Measurements from ENCODE around the gene MYD88.

Gene MYD88

DNA sequence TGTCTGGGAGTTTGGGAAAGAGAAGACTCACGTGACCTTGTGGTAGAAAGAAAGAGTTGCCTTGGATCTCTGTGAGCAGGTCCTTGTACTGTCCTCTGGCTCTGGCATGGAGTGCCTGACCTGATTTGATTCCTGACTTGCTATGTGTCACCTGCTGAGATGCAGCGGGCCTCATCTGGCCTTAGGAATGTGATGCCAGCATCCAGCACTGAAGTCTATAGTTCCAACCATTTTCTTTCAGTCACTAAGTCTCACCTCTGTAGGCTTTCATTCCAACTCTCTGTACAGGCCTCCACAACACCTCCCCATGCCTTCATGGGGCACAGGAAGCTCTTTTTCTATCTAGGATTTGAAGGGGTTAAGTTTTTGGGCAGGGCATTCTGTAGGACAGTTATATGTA is 14.8 kb downstream of the MYD88 start:
- Histone ChIP-seq H3K4me3 (ENCODE audit: low read depth, low read length) (no peak overlapping the region), H3K9me3 (no peaks in the 10 kb centered on the region), H3K36me3 (no peaks in the 10 kb centered on the region), H3K27me3 (no peaks in the 10 kb centered on the region), H3K4me1 (no peaks in the 10 kb centered on the region)
- no peak for DNase-seq
- TF ChIP-seq, protein P1, sequence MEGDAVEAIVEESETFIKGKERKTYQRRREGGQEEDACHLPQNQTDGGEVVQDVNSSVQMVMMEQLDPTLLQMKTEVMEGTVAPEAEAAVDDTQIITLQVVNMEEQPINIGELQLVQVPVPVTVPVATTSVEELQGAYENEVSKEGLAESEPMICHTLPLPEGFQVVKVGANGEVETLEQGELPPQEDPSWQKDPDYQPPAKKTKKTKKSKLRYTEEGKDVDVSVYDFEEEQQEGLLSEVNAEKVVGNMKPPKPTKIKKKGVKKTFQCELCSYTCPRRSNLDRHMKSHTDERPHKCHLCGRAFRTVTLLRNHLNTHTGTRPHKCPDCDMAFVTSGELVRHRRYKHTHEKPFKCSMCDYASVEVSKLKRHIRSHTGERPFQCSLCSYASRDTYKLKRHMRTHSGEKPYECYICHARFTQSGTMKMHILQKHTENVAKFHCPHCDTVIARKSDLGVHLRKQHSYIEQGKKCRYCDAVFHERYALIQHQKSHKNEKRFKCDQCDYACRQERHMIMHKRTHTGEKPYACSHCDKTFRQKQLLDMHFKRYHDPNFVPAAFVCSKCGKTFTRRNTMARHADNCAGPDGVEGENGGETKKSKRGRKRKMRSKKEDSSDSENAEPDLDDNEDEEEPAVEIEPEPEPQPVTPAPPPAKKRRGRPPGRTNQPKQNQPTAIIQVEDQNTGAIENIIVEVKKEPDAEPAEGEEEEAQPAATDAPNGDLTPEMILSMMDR (IDR thresholded peaks at IDR 0.05; ENCODE audit: low read depth, low read length), result no peak

DNA sequence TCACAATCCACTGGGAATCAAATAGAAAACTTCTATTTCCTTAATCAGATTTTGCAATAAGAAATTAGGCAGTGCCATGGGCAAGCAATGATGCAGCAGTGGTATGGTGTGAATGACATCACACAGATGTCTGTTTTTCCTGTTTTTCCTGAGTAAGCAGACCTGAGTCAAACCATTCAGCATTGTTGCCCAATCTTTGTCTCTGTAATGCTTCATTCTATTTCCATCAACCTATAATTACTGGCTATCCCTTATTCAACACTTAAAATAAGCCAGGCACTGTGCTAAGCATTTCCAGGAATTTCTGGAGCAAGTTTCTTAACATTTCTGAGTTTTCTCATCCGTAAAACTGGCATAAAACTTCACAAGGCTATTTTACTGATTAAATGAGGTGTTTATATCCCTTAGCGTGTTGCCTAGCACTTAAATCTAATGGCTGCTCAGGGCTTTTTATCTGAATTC is 15.6 kb downstream of the MYD88 start:
- DNase-seq, result no peak
- Histone ChIP-seq H3K4me3 (ENCODE audit: low read depth, low read length) (no peak overlapping the region), H3K36me3 (no peaks in the 10 kb centered on the region), H3K4me1 (no peaks in the 10 kb centered on the region), H3K27me3 (no peaks in the 10 kb centered on the region), H3K9me3 (no peaks in the 10 kb centered on the region)
- TF ChIP-seq, protein P1 (IDR thresholded peaks at IDR 0.05; ENCODE audit: low read depth, low read length), result no peak

DNA sequence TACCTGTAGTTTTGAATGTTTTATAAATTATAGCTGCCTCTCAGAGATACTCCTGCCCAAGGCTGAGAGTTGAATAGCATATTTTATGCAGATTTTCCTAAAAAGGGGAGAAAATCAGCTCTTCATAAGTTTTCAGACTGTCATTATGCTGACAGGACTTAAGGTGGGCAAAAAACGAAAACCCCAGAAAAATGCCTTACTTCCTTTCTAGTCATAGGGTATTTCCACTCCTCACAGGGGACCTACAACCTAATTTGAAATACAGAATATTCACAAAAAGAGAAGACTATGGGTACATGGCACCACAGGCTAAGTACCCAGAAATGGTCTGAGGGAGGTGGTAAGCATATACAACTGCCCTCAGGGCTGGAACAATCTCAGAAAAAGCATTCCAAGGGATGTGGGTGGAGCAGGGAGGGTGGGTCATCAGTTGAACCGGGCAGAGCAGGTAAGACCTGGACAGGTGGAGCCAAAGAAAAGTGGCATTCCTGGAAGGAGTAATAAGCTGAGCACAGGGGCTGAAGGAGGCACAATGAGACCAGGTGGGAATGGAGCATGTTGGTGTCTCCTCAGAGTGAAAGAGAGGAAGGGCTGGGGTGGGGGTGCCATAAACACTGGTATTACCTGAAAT is 16.3 kb downstream of the MYD88 start:
- H3K4me3 ChIP-seq (ENCODE audit: low read depth, low read length), result no peak overlapping the region
- no peaks in the 10 kb centered on the region for H3K4me1 ChIP-seq
- no peaks in the 10 kb centered on the region for H3K36me3 ChIP-seq
- H3K27me3 ChIP-seq, result no peaks in the 10 kb centered on the region
- no peaks in the 10 kb centered on the region for H3K9me3 ChIP-seq
- TF ChIP-seq, protein P1 (IDR thresholded peaks at IDR 0.05; ENCODE audit: low read depth, low read length), result no peak
- no peak for DNase-seq

DNA sequence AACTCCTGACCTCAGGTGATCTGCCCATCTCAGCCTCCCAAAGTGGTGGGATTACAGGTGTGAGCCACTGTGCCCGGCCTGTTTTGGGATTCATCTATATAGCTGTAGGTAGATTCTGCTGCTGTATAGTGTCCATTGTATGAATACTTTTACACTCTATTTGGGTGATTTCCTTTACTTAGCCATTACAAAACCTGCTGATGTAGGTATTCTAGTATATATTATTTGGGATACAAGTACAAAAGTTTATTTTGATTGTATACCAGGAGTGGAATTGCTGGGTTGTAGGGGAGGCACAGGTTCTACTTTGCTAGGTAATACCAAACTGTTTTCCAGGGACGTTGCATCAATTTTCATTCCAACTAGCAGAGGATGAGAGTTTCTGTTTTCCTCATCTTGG is 17.4 kb downstream of the MYD88 start:
- no peaks in the 10 kb centered on the region for H3K27me3 ChIP-seq
- no peaks in the 10 kb centered on the region for H3K9me3 ChIP-seq
- H3K4me3 ChIP-seq (ENCODE audit: low read depth, low read length), result no peak overlapping the region
- DNase-seq, result no peak
- no peaks in the 10 kb centered on the region for H3K4me1 ChIP-seq
- TF ChIP-seq, protein P1 (IDR thresholded peaks at IDR 0.05; ENCODE audit: low read depth, low read length), result no peak
- no peaks in the 10 kb centered on the region for H3K36me3 ChIP-seq

DNA sequence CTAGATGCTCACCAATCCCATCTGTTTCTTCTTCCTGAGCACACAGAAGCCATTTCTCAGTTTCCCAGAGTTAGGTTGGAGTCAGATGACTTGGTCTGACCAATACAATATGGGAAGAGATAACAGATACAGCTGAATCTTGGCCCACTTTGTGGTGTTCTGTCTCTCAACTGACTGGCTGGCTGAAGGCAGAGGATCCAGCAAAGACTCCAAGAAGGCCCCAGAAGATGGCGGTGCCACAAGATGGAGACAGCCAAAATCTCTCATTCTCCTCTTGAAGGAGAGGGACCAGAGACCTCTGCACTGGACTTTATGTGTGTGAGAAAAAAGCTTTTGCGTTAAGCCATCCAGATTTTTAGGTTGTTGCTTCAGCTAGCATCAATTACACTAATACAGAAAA is 18.7 kb downstream of the MYD88 start:
- DNase-seq, result no peak
- H3K4me3 ChIP-seq (ENCODE audit: low read depth, low read length), result no peak overlapping the region
- no peaks in the 10 kb centered on the region for H3K4me1 ChIP-seq
- TF ChIP-seq, protein P1 (IDR thresholded peaks at IDR 0.05; ENCODE audit: low read depth, low read length), result no peak
- no peaks in the 10 kb centered on the region for H3K9me3 ChIP-seq
- no peaks in the 10 kb centered on the region for H3K27me3 ChIP-seq
- no peaks in the 10 kb centered on the region for H3K36me3 ChIP-seq

DNA sequence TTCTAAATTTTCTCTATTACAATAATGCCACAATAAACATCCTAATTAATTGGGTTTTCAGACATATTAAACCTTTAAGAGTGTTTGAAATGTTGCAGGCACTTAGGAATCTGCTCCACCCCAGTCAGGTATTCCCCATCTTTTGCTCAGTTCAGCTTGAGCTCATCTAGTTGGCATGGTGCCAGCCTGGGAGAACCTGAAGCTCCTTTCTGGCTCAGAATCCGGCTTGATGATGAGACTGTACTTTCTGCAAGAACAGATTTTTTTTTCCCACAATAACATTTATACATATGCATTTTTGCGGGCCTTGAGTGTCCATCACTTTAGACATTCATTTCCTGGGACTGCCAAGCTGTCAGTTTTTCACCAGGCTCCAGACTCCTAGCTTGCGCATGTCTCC is 19.1 kb downstream of the MYD88 start:
- Histone ChIP-seq H3K4me1 (no peaks in the 10 kb centered on the region), H3K27me3 (no peaks in the 10 kb centered on the region), H3K36me3 (no peaks in the 10 kb centered on the region), H3K9me3 (no peaks in the 10 kb centered on the region), H3K4me3 (ENCODE audit: low read depth, low read length) (no peak overlapping the region)
- TF ChIP-seq, protein P1 (IDR thresholded peaks at IDR 0.05; ENCODE audit: low read depth, low read length), result no peak
- DNase-seq, result no peak

Data from BE2C (cell line).